Measurements from ENCODE around the gene EPSTI1.
"Not testable (repeated sequence)": the region's sequence is repeated elsewhere in the genome, so short reads cannot be mapped to it uniquely, and the experiment has no call there.

Gene EPSTI1

GRCh38 chr13:43005460-43006236 is 13.6 kb upstream of the EPSTI1 start:
- no peak for DNase-seq (ENCODE audit: low spot score)

GRCh38 chr13:43003729-43004128 is 11.7 kb upstream of the EPSTI1 start:
- DNase-seq (ENCODE audit: low spot score), result no peak

DNA sequence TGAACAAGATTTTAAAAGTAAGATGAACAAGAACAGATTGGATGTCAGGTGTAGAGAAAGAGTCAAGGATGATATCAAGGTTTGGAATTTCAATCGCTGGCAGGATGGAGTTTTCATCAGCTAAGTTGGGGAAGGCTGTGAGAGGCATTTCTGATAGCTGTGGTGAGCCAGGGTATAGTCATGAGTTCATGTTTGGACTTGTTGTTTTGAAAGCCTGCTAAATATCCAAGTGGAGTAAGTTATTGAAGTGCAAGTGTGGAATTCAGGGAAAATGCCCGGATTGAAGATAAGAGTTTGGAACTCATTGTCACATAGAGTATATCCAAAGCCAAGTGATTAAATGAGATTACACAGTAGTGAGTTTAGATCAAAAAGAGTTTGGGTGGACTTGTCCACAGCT is 11.0 kb upstream of the EPSTI1 start:
- DNase-seq (ENCODE audit: low spot score), result no peak

- DNase-seq (ENCODE audit: low spot score), result no peak
Observed at GRCh38 chr13:43002021-43002420, 10.0 kb upstream of the EPSTI1 start.

DNA sequence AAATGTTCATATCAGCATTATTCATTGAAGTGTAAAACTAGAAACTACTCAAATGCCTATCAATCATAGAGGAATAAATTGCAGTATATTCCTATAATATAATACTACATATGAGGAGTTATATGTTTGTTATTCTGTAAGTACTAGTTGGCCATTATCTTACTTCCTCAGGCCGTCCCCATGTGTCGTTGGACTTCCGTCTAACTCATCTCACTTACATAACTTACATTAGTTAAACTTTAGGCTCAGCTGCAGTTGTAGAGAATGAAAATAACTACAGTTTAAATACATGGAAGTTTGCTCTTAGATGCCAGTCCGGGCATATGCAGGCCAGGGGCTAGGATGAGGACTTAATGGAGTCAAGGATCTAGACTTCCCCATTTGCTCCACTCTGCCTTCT is 8.6 kb upstream of the EPSTI1 start:
- no peak for DNase-seq (ENCODE audit: low spot score)

GRCh38 chr13:42999491-42999890 is 7.5 kb upstream of the EPSTI1 start:
- DNase-seq (ENCODE audit: low spot score), result no peak

- DNase-seq (ENCODE audit: low spot score), result no peak
Observed at GRCh38 chr13:42997381-42997780, 5.3 kb upstream of the EPSTI1 start.

DNA sequence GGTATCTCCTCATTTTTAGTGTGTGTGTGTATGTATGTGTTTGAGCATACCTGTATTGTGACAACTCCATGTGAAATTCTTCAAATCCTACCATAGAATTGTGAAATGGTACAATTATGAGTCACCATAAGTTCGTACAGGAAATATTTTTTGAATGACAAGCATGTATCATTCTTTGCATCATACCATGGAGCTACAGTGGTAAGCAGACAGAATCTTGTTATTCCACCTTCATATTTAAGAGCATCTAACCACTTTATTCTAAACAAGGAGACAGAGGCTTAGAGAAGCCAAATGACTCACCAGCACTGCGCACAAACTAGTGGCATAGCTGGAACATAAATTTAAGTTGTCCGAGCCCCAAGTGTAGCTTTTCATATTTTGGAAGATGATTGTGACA is 4.5 kb upstream of the EPSTI1 start:
- no peak for DNase-seq (ENCODE audit: low spot score)

GRCh38 chr13:42994878-42995277 is 2.8 kb upstream of the EPSTI1 start:
- DNase-seq (ENCODE audit: low spot score), result no peak

- DNase-seq (ENCODE audit: low spot score), result no peak
Observed at GRCh38 chr13:42992764-42993122, 702 bp upstream of the EPSTI1 start.

GRCh38 chr13:42991233-42991897 is 676 bp downstream of the EPSTI1 start:
- not testable (repeated sequence) for DNase-seq (ENCODE audit: low spot score)

GRCh38 chr13:42990291-42991232 is 1.5 kb downstream of the EPSTI1 start:
- no peak for DNase-seq (ENCODE audit: low spot score)

GRCh38 chr13:42986176-42986574 is 5.9 kb downstream of the EPSTI1 start:
- no peak for DNase-seq (ENCODE audit: low spot score)

DNA sequence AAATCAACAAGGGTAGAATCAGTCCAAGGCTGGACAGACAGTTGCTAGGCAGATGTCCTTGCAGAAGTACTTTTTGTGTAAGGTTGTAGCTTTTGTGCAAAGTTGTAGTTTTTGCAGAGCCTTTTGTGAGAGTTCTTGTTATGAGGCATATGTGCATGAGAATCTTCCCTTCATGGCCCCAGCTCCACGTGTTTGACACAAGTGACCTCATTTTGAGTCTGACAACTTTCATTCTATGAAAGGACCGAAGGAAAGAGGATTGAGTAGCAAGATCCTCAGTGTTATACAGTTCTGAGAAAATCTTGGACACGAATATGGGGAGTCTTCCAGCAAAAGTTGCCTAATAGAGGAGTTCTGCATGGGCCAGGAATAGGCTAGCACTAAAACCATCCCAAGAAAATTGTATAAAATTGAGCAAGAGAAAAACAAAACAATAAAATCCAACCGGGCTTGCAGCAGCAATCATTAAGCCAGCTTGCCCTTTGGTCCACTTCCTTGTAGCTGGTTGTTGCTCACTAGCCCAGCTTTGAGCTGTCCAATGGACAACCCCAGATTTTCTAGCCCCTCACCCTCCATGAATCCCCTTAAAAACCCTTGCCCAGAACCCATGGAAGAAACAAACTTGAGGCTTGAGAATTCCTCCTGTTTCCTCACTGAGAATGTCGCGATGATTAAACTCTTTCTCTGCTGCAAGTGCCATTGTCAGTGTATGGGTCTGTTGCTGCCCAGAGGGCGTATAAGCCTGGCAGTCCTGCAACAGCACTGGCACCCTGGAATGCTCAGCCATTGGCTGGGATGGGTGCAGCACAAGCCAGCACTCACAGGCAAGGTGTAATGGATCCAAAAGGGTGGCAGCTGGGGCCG is 6.5 kb downstream of the EPSTI1 start:
- DNase-seq (ENCODE audit: low spot score), result no peak

DNA sequence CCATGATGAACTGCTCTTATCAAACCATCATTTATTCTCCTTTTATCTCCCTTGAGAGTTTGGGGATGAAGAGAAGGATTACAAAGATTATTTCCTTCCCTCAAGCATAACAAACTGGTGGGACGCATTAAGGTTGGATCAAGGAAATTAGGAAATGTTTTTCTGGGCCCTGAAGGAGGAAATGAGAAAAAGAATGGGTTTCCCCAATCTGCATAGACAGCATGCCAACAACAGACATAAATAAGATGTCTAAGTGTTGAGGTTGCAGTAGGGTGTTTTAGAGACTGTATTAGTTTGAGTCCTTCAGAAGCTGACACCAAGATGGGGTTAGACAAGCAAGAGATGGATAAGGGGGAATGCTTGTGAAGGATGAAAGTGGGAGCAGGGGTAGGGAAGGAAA is 7.3 kb downstream of the EPSTI1 start:
- DNase-seq (ENCODE audit: low spot score), result no peak

- DNase-seq (ENCODE audit: low spot score), result no peak
Observed at GRCh38 chr13:42984026-42984425, 8.0 kb downstream of the EPSTI1 start.

DNA sequence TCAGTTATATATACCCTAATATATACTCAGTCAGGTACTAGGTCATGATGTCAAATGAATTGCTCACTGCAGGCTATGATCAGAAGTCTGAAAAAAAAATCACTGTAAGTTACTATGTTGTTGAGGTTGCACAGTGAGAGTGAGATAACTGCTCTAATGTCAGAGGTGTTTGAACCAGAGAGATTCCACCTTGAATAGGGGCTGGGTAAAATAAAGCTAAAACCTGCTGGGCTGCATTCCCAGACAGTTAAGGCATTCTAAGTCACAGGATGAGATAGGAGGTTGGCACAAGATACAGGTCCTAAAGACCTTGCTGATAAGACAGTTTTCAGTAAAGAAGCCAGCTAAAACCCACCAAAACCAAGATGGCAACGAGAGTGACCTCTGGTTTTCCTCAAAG is 10.2 kb downstream of the EPSTI1 start:
- no peak for DNase-seq (ENCODE audit: low spot score)

DNA sequence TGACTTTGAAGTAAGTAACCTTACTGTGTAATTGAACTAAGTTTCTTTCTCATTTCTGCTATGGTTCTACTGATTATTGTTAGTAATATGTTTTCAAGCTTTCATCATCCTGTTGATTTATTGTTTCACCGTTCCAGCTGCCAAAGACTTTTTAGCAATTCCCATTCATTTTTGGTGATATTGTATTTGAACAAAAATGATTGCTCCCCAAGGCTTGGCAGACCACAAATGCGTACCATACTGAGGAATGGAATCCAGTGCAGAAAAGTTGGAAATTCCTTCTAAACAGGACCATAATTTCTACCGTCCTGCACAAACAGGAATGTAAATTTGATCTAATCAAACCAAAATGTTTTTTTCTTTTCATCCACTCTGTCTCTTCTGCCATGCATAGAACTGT is 10.7 kb downstream of the EPSTI1 start:
- DNase-seq (ENCODE audit: low spot score), result no peak

GRCh38 chr13:42977219-42977659 is 14.8 kb downstream of the EPSTI1 start:
- DNase-seq (ENCODE audit: low spot score), result peak; percentile 45

- no peak for DNase-seq (ENCODE audit: low spot score)
Observed at GRCh38 chr13:42976066-42976465, 16.0 kb downstream of the EPSTI1 start.

- no peak for DNase-seq (ENCODE audit: low spot score)
Observed at GRCh38 chr13:42973581-42973980, 18.5 kb downstream of the EPSTI1 start.

Measured in germinal center (tissue), 1 donor.